ENCODE results near the gene THAP7. TPM values are rescaled to one million over a fixed set of nuclear protein-coding genes. Genes with fewer than 3 reads are reported as not detected.

The THAP7 gene
- total and polyA plus RNA-seq, 9 of the 15 experiments (the other 6 are each of a cell fraction or from before 2014, with no cell fraction given) = 7.9 to 263 (median 84.1) TPM

GRCh38 chr22:20953668-20954500, 48.0 kb downstream of the THAP7 start (continued):
- TF ChIP-seq, protein P1, sequence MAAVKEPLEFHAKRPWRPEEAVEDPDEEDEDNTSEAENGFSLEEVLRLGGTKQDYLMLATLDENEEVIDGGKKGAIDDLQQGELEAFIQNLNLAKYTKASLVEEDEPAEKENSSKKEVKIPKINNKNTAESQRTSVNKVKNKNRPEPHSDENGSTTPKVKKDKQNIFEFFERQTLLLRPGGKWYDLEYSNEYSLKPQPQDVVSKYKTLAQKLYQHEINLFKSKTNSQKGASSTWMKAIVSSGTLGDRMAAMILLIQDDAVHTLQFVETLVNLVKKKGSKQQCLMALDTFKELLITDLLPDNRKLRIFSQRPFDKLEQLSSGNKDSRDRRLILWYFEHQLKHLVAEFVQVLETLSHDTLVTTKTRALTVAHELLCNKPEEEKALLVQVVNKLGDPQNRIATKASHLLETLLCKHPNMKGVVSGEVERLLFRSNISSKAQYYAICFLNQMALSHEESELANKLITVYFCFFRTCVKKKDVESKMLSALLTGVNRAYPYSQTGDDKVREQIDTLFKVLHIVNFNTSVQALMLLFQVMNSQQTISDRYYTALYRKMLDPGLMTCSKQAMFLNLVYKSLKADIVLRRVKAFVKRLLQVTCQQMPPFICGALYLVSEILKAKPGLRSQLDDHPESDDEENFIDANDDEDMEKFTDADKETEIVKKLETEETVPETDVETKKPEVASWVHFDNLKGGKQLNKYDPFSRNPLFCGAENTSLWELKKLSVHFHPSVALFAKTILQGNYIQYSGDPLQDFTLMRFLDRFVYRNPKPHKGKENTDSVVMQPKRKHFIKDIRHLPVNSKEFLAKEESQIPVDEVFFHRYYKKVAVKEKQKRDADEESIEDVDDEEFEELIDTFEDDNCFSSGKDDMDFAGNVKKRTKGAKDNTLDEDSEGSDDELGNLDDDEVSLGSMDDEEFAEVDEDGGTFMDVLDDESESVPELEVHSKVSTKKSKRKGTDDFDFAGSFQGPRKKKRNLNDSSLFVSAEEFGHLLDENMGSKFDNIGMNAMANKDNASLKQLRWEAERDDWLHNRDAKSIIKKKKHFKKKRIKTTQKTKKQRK (IDR thresholded peaks at IDR 0.05; ENCODE audit: borderline replicate concordance, low read depth, low read length) = no peak
- TF ChIP-seq ZNF184 (CRISPR knock-in tag; IDR thresholded peaks at IDR 0.05) (no peak), ZNF695 (CRISPR knock-in tag; IDR thresholded peaks at IDR 0.05) (no peak), MLLT1 (IDR thresholded peaks at IDR 0.05) (peak in 1 of 2 experiments; percentile 18; a peak in 2 of 4 replicates), ELF4 (CRISPR knock-in tag; IDR thresholded peaks at IDR 0.05) (no peak), RCOR1 (IDR thresholded peaks at IDR 0.05; ENCODE audit: borderline replicate concordance in 1 of 2, low read depth in 2 of 2, low read length in 2 of 2) (peak; percentile 13 to 24; a peak in 2 of 4 replicates), KDM5B (IDR thresholded peaks at IDR 0.05; ENCODE audit: insufficient replicate concordance, low read depth, low read length) (no peak), ZNF584 (CRISPR knock-in tag; IDR thresholded peaks at IDR 0.05; ENCODE audit: low read depth) (0 out of 2 replicates have a peak, but pooled peaks have one; percentile 49), HMGXB4 (CRISPR knock-in tag; IDR thresholded peaks at IDR 0.05) (0 out of 2 replicates have a peak, but pooled peaks have one; percentile 26), ZBED1 (IDR thresholded peaks at IDR 0.05) (no peak), ZNF133 (CRISPR knock-in tag; IDR thresholded peaks at IDR 0.05) (no peak), ZZZ3 (IDR thresholded peaks at IDR 0.05) (no peak), PHF20 (IDR thresholded peaks at IDR 0.05; ENCODE audit: partially characterized antibody) (no peak), PHF8 (IDR thresholded peaks at IDR 0.05; ENCODE audit: borderline replicate concordance, low read length) (no peak; the same call in 1 of the 2 replicates), NCOR1 (IDR thresholded peaks at IDR 0.05) (no peak)
- TF ChIP-seq, protein P2, sequence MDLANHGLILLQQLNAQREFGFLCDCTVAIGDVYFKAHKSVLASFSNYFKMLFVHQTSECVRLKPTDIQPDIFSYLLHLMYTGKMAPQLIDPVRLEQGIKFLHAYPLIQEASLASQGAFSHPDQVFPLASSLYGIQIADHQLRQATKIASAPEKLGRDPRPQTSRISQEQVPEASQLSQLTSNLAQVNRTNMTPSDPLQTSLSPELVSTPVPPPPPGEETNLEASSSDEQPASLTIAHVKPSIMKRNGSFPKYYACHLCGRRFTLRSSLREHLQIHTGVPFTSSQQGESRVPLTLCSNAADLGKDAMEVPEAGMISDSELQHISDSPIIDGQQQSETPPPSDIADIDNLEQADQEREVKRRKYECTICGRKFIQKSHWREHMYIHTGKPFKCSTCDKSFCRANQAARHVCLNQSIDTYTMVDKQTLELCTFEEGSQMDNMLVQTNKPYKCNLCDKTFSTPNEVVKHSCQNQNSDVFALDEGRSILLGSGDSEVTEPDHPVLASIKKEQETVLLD (IDR thresholded peaks at IDR 0.05) = no peak
- TF ChIP-seq, protein P3, sequence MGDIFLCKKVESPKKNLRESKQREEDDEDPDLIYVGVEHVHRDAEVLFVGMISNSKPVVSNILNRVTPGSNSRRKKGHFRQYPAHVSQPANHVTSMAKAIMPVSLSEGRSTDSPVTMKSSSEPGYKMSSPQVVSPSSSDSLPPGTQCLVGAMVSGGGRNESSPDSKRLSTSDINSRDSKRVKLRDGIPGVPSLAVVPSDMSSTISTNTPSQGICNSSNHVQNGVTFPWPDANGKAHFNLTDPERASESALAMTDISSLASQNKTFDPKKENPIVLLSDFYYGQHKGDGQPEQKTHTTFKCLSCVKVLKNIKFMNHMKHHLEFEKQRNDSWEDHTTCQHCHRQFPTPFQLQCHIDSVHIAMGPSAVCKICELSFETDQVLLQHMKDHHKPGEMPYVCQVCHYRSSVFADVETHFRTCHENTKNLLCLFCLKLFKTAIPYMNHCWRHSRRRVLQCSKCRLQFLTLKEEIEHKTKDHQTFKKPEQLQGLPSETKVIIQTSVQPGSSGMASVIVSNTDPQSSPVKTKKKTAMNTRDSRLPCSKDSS (IDR thresholded peaks at IDR 0.05; ENCODE audit: low read depth, partially characterized antibody) = no peak
